Naive thymus-derived CD8-positive, alpha-beta T cell (primary cell): ENCODE measurements around the gene SOX10. TPM values are rescaled to one million over a fixed set of nuclear protein-coding genes. Genes with fewer than 3 reads are reported as not detected.

ENCODE experiments used
- ATAC-seq, 2 donors: fragments of 150-1000 bp; cut with Tn5 transposase in 1 of 2; sonication (Bioruptor Pico), chemical (Tn5 transposase) in 1 of 2; 1 replicate in 1 of 2; 2 replicates in 1 of 2; pipeline ENCODE4 v1.10.0; 2021; ENCODE audit warnings: mild to moderate bottlenecking in 2 of 2, moderate library complexity in 2 of 2
- POLR2A ChIA-PET: fragments of 350-600 bp; sonication (Branson Sonifier 250); formaldehyde crosslinking; loops from one replicate; lab custom pipeline; 2021; ENCODE audit warnings: antibody characterized with exemption; lab: Charles Lee
- DNase-seq, 10 donors: peaks; one replicate each; pipeline versions ENCODE4 v3.0.0 to v3.0.0-alpha.2; 2020 to 2022
- H3K27ac Mint-ChIP-seq, 10 donors: one replicate each; pipeline ENCODE4 v1.8.0; 2020 to 2022; ENCODE audit warnings: mild to moderate bottlenecking in 10 of 10, mixed read lengths in 10 of 10, moderate library complexity in 4 of 10, inconsistent platforms in 1 of 10
- H3K27me3 Mint-ChIP-seq, 5 donors: one replicate each; pipeline ENCODE4 v1.8.0; 2021 to 2022; ENCODE audit warnings: mixed read lengths in 5 of 5
- H3K36me3 Mint-ChIP-seq, 3 donors: one replicate each; pipeline ENCODE4 v1.8.0; 2020 to 2022; ENCODE audit warnings: mixed read lengths in 3 of 3, mild to moderate bottlenecking in 2 of 3, inconsistent platforms in 1 of 3
- H3K4me1 Mint-ChIP-seq, 4 donors: one replicate each; pipeline ENCODE4 v1.8.0; 2021 to 2022; ENCODE audit warnings: mixed read lengths in 4 of 4
- H3K4me3 Mint-ChIP-seq, 10 donors: one replicate each; pipeline ENCODE4 v1.8.0; 2020 to 2022; ENCODE audit warnings: mild to moderate bottlenecking in 10 of 10, mixed read lengths in 10 of 10, moderate library complexity in 6 of 10, inconsistent platforms in 1 of 10
- H3K9me3 Mint-ChIP-seq, 9 donors: one replicate each; pipeline ENCODE4 v1.8.0; 2020 to 2022; ENCODE audit warnings: mixed read lengths in 9 of 9, mild to moderate bottlenecking in 3 of 9, inconsistent platforms in 1 of 9, moderate library complexity in 1 of 9
- polyA plus RNA-seq, 3 donors: library from polyadenylated mRNA; unstranded; fragments of 300-500 nt; fragmentation: Illumina TruSeq; gene quantifications; one replicate each; pipeline ENCODE4 v1.2.3, GENCODE V29; 2021
- total RNA-seq, 8 experiments: library from RNA in 2 of 8; stranded (reverse) in 2 of 8; gene quantifications; one replicate each; pipeline ENCODE4 v1.2.3 and lab custom pipeline; 2021 to 2026

SOX10 gene
- total and polyA plus RNA-seq, 5 experiments from 2014 or later, result not detected

DNA sequence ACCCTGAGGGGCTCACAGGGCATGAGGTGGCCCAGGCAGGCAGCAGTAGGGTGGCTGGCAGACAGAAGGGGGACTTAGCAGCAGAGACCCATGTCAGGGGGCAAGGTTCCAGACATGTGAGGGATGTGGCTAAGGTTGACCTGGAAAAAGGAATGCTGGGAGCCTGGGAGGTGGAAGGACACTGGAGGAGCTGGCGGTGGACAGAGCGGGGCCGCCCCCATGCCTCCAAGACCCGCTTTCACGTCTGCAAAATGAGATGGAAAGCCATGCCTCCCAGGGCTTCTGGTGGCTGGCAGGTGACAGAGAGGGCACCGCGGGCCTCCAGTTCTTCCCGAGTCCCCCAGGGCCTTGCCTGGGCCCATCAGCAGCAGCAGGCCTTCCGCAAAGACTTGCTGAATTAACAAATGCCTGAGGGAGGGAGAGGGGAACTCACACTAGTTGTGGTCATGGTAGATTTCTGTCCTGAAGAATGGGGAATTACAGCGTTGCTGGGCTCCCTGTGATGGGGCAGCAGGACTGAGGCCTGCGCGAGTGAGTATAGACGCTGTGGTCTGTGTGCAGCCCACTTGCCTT lies 23.1 kb upstream of the SOX10 start:
- no peak overlapping the region for H3K4me3 Mint-ChIP-seq
- peaks cover 5 to 13% (median 7%) of the 10 kb centered on the region in 4 donors for H3K4me1 Mint-ChIP-seq
- H3K9me3 Mint-ChIP-seq, result no peaks in the 10 kb centered on the region
- peak overlapping the region in 1 of 10 donors; percentile 56 for H3K27ac Mint-ChIP-seq
- ATAC-seq (no peak), DNase-seq (no peak)
- H3K27me3 Mint-ChIP-seq, result no peaks in the 10 kb centered on the region
- POLR2A ChIA-PET, result no interaction called here
- H3K36me3 Mint-ChIP-seq, result no peaks in the 10 kb centered on the region

GRCh38 chr22:38006906-38007305 lies 22.6 kb upstream of the SOX10 start:
- POLR2A ChIA-PET, result no interaction called here
- Mint-ChIP-seq H3K27me3 (no peaks in the 10 kb centered on the region), H3K4me1 (peaks cover 5 to 13% (median 7%) of the 10 kb centered on the region in 4 donors), H3K36me3 (no peaks in the 10 kb centered on the region), H3K9me3 (no peaks in the 10 kb centered on the region), H3K27ac (peak overlapping the region in 1 of 10 donors; percentile 56), H3K4me3 (no peak overlapping the region)
- DNase-seq (no peak), ATAC-seq (no peak)

- Mint-ChIP-seq H3K4me1 (peaks cover 5 to 13% (median 7%) of the 10 kb centered on the region in 4 donors), H3K27ac (no peak overlapping the region), H3K9me3 (no peaks in the 10 kb centered on the region), H3K27me3 (no peaks in the 10 kb centered on the region), H3K4me3 (no peak overlapping the region), H3K36me3 (no peaks in the 10 kb centered on the region)
- POLR2A ChIA-PET, result no interaction called here
- ATAC-seq (no peak), DNase-seq (no peak)
Measured at GRCh38 chr22:38005943-38006342, 21.6 kb upstream of the SOX10 start.

GRCh38 chr22:37999640-38000272 lies 15.4 kb upstream of the SOX10 start:
- no peaks in the 10 kb centered on the region for H3K9me3 Mint-ChIP-seq
- peak overlapping the region in 1 of 10 donors; percentile 83 for H3K27ac Mint-ChIP-seq
- H3K36me3 Mint-ChIP-seq, result peaks cover 0 to 2% (median 0%) of the 10 kb centered on the region in 3 donors
- no peak for DNase-seq
- H3K27me3 Mint-ChIP-seq, result peaks cover 0 to 2% (median 0%) of the 10 kb centered on the region in 5 donors
- ATAC-seq, result no peak
- POLR2A ChIA-PET, result no interaction called here
- peak overlapping the region in 1 of 10 donors; percentile 18 for H3K4me3 Mint-ChIP-seq
- peaks cover 8 to 33% (median 24%) of the 10 kb centered on the region in 4 donors for H3K4me1 Mint-ChIP-seq

DNA sequence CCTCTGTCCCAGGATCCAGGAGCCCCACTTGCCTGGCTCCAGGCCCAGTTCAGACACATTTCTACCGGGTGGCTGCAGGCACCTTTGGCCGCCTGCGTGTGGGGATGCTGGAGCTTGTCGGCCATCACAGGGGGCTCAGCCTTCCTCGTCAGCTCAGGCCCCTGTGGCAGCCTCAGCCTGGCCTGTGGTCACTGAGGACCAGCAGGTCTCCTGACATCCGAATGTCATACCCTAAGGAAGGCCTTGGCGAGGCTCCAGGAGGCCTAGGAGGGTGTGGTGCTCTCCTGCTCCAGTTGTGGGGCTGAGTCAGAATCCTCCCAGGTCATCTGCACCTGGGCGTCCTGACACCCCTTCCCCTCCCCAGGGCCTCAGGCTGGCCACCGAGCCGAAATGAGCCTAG lies 14.9 kb upstream of the SOX10 start:
- Mint-ChIP-seq H3K27ac (peak overlapping the region in 3 of 10 donors; percentile 35 to 83 (median 40)), H3K4me1 (peaks cover 8 to 35% (median 24%) of the 10 kb centered on the region in 4 donors), H3K4me3 (no peak overlapping the region), H3K27me3 (peaks cover 0 to 2% (median 0%) of the 10 kb centered on the region in 5 donors), H3K36me3 (peaks cover 0 to 2% (median 0%) of the 10 kb centered on the region in 3 donors), H3K9me3 (no peaks in the 10 kb centered on the region)
- POLR2A ChIA-PET, result no interaction called here
- ATAC-seq (no peak), DNase-seq (no peak)

GRCh38 chr22:37998543-37998942 lies 14.2 kb upstream of the SOX10 start:
- POLR2A ChIA-PET, result no interaction called here
- Mint-ChIP-seq H3K4me1 (peaks cover 8 to 39% (median 29%) of the 10 kb centered on the region in 4 donors), H3K27ac (peak overlapping the region in 4 of 10 donors; percentile 40 to 69 (median 54)), H3K36me3 (peaks cover 0 to 2% (median 0%) of the 10 kb centered on the region in 3 donors), H3K4me3 (no peak overlapping the region), H3K27me3 (peaks cover 0 to 2% (median 0%) of the 10 kb centered on the region in 5 donors), H3K9me3 (no peaks in the 10 kb centered on the region)
- DNase-seq, result no peak
- no peak for ATAC-seq

DNA sequence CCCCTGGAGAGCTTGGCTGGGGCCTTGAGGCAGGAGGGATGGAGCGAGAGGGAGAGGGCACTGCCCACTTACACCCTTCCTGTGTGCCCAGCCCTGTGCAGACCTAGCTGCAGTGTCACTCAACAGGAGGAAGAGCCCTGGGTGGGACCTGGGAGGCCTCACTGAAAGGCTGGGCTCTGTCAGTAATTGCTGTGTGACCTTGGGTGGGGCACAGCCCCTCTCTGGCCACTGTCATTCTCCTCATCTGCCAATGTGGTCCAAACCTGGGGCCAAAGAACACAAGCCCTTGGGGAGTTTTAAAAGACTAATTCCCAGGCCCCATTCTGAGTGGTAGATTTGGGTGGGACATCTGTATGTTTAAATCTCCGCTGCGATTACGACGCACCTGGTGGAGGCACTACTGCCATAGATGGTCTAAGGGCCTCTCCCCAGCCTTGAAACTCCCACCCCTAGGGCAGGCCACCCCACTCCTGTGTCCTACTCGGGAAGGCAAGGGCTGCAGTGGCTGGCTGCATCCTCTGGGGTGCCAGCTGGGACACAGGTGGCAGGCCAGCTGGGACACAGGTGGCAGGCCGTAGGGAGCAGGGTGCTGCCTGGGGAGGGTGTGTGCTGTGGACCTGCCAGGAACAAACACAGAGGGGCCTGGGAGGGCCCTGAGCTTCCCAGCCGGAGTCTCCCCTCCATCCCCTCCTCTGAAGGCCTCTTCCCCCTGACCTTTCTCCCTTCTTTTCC lies 12.3 kb upstream of the SOX10 start:
- no peak for DNase-seq
- ATAC-seq, result no peak
- peaks cover 0 to 2% (median 0%) of the 10 kb centered on the region in 5 donors for H3K27me3 Mint-ChIP-seq
- H3K4me1 Mint-ChIP-seq, result peaks cover 8 to 47% (median 31%) of the 10 kb centered on the region in 4 donors
- H3K4me3 Mint-ChIP-seq, result peak overlapping the region in 1 of 10 donors; percentile 36
- POLR2A ChIA-PET, result interaction anchor here (0.9 kb wide), 1 partner anchor 17 kb away, joined by 3 read pairs; no protein-coding TSS in a partner anchor
- H3K9me3 Mint-ChIP-seq, result no peaks in the 10 kb centered on the region
- peaks cover 0 to 2% (median 0%) of the 10 kb centered on the region in 3 donors for H3K36me3 Mint-ChIP-seq
- H3K27ac Mint-ChIP-seq, result peak overlapping the region in 5 of 10 donors; percentile 51 to 91 (median 56)

DNA sequence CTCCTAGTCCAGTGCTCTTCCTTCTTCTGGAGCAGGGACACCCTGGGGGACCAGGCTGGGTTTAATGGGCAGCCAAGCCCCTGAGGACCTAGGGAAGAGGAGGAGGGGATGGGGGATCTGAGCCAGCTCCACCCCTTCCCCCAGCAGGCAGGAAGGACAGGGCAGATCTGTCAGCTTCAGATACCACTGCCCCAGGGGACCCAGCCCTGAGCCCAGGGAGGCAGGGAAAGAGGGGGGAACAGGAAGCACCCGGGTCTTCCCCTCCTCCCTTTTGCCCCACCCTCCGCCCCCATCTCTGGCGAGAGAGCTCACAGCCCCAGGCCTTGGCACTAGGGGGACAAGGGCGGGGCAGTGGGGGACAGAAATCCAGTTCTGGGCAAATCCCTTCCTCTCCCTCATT lies 11.7 kb upstream of the SOX10 start:
- H3K27me3 Mint-ChIP-seq, result peaks cover 0 to 2% (median 0%) of the 10 kb centered on the region in 5 donors
- DNase-seq (no peak), ATAC-seq (no peak)
- H3K27ac Mint-ChIP-seq, result peak overlapping the region in 6 of 10 donors; percentile 19 to 91 (median 56)
- H3K4me1 Mint-ChIP-seq, result peaks cover 8 to 47% (median 31%) of the 10 kb centered on the region in 4 donors
- peaks cover 0 to 2% (median 0%) of the 10 kb centered on the region in 3 donors for H3K36me3 Mint-ChIP-seq
- H3K9me3 Mint-ChIP-seq, result no peaks in the 10 kb centered on the region
- POLR2A ChIA-PET, result interaction anchor here (0.9 kb wide), 1 partner anchor 16 kb away, joined by 3 read pairs; no protein-coding TSS in a partner anchor
- H3K4me3 Mint-ChIP-seq, result peak overlapping the region in 1 of 10 donors; percentile 14

GRCh38 chr22:37995460-37995859 lies 11.1 kb upstream of the SOX10 start:
- ATAC-seq (no peak), DNase-seq (no peak)
- Mint-ChIP-seq H3K27me3 (no peaks in the 10 kb centered on the region), H3K36me3 (peaks cover 0 to 2% (median 0%) of the 10 kb centered on the region in 3 donors), H3K9me3 (no peaks in the 10 kb centered on the region), H3K27ac (peak overlapping the region in 6 of 10 donors; percentile 8 to 91 (median 58)), H3K4me1 (peaks cover 8 to 47% (median 31%) of the 10 kb centered on the region in 4 donors), H3K4me3 (peak overlapping the region in 2 of 10 donors; percentile 14 to 16)
- POLR2A ChIA-PET, result no interaction called here

- H3K4me1 Mint-ChIP-seq, result peaks cover 8 to 45% (median 31%) of the 10 kb centered on the region in 4 donors
- peak overlapping the region in 6 of 10 donors; percentile 40 to 91 (median 68) for H3K27ac Mint-ChIP-seq
Measured at GRCh38 chr22:37994982-37995381, 10.6 kb upstream of the SOX10 start.

GRCh38 chr22:37994049-37994448 lies 9.7 kb upstream of the SOX10 start:
- Mint-ChIP-seq H3K27me3 (no peaks in the 10 kb centered on the region), H3K9me3 (no peaks in the 10 kb centered on the region), H3K27ac (peak overlapping the region in 7 of 10 donors; percentile 20 to 91 (median 65)), H3K4me3 (peak overlapping the region in 2 of 10 donors; percentile 24 to 52), H3K36me3 (peaks cover 0 to 2% (median 0%) of the 10 kb centered on the region in 3 donors), H3K4me1 (peaks cover 8 to 43% (median 31%) of the 10 kb centered on the region in 4 donors)
- DNase-seq, result peak in 2 of 10 donors; percentile 6 to 34
- POLR2A ChIA-PET, result no interaction called here
- peak in 1 of 2 donors; percentile 49 for ATAC-seq

More at GRCh38 chr22:37994982-37995381, 10.6 kb upstream of the SOX10 start:
- H3K9me3 Mint-ChIP-seq, result no peaks in the 10 kb centered on the region
- no peak for DNase-seq
- H3K27me3 Mint-ChIP-seq, result no peaks in the 10 kb centered on the region
- no peak for ATAC-seq
- POLR2A ChIA-PET, result no interaction called here
- H3K4me3 Mint-ChIP-seq, result peak overlapping the region in 1 of 10 donors; percentile 30
- H3K36me3 Mint-ChIP-seq, result peaks cover 0 to 2% (median 0%) of the 10 kb centered on the region in 3 donors

DNA sequence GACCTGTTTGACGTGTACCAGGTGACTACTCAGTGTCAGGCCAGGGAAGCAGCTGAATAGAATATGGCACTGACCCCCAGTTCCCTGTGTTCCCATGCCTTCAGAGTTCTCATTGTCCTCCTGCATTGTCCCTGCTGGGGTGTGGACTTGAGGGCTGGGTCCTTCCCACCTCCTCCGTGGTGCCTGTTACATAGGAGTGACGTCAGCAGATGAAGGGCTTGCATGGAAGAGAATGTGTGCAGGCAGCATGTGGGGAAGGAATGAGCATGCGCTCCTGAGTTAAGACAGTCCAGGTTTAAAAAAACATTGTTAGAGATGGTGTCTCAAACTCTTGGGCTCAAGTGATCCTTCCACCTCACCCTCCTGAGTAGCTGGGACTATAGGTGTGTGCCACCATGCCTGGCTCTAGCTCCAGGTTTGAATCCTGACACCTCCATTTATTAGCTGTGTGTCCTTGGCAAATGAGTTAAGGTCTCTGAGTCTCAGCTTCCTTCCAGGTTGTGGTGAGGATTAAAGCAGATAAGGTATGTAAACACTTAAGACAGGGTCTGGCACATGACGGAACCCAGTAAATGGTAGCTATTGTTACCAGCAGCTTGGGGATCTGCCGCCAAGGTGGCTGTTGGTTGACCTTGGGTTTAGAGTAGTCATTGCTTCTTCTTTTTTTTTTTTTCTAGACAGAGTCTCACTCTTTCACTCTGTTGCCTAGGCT lies 7.5 kb upstream of the SOX10 start:
- DNase-seq (no peak), ATAC-seq (no peak)
- no peaks in the 10 kb centered on the region for H3K36me3 Mint-ChIP-seq
- peaks cover 0 to 35% (median 24%) of the 10 kb centered on the region in 4 donors for H3K4me1 Mint-ChIP-seq
- no peaks in the 10 kb centered on the region for H3K9me3 Mint-ChIP-seq
- POLR2A ChIA-PET, result interaction anchor here (0.6 kb wide), 1 partner anchor 32 kb away, joined by 3 read pairs; no protein-coding TSS in a partner anchor
- H3K27ac Mint-ChIP-seq, result peak overlapping the region in 1 of 10 donors; percentile 55
- H3K4me3 Mint-ChIP-seq, result no peak overlapping the region
- H3K27me3 Mint-ChIP-seq, result no peaks in the 10 kb centered on the region
